GM21786 (cell line): Measurements from ENCODE around the gene MYLK.
"Not testable (repeated sequence)": the region's sequence is repeated elsewhere in the genome, so short reads cannot be mapped to it uniquely, and the experiment has no call there.

Experiments used
- ATAC-seq: cut with Tn5 transposase; IDR thresholded peaks from one replicate; pipeline ENCODE4 v1.9.1; 2021; ENCODE audit not compliant: unreplicated experiment

Gene MYLK

GRCh38 chr3:123884203-123884831, at the start of gene MYLK:
TSS of gene MYLK (minus strand) at chr3:123884332. CDS start at chr3:123793841, 90,491 bp downstream.
- ATAC-seq = peak; percentile 52

GRCh38 chr3:123930445-123930844, 46.3 kb upstream of the MYLK start:
- ATAC-seq = no peak

DNA sequence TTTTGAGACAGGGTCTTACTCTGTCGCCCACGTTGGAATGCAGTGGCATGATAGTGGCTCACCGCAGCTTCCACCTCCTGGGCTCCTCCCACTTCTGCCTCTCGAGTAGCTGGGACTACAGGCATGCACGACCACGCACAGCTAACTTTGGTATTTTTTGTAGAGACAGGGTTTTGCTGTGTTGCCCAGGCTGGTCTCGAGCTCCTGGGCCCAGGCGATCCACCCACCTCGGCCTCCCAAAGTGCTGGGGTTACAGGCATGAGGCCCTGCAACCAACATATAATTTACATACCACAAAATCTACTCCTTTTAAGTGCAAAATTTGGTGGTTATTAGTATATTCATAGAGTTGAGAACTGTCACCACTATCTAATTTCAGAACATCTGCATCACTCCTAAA, 45.2 kb upstream of the MYLK start:
- no peak for ATAC-seq

DNA sequence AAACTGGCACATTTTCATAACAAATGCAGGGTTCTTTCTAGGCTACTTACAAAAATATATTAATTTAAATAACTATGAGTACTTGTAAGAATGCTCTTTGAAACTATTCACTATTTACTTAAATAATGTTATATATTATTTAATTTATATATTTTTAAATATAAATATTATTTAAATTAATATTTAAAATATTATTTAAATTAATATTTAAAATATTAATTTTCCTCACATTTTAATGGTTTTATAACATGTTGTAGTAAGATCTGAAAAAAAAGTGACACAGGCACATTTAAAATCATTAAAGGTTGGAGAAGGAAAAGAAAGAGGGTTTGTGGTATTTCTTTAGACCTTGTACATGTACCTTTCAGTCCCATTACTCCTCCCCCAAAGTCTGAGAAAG, 42.3 kb upstream of the MYLK start:
- no peak for ATAC-seq

GRCh38 chr3:123920868-123921267, 36.7 kb upstream of the MYLK start:
- no peak for ATAC-seq

DNA sequence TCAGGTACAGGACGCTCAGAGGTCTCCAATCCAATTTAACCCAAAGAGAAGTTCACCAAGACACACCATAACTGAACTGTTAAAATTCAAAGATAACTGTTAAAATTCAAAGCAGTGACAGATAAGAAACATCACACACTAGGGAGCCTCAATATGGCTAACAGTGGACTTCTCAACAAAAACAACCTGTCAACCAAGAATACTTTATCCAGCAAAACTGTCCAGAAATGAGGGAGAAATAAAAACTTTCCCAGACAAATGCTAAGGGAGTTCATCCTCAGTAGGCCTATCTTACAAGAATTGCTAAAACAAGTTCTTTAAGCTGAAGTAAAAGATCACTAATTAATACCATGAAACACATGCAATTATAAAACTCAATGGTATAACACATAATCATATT, 36.3 kb upstream of the MYLK start:
- no peak for ATAC-seq

- ATAC-seq = no peak
Measured at GRCh38 chr3:123919353-123919752, 35.2 kb upstream of the MYLK start.

GRCh38 chr3:123914829-123915228, 30.7 kb upstream of the MYLK start:
- no peak for ATAC-seq

DNA sequence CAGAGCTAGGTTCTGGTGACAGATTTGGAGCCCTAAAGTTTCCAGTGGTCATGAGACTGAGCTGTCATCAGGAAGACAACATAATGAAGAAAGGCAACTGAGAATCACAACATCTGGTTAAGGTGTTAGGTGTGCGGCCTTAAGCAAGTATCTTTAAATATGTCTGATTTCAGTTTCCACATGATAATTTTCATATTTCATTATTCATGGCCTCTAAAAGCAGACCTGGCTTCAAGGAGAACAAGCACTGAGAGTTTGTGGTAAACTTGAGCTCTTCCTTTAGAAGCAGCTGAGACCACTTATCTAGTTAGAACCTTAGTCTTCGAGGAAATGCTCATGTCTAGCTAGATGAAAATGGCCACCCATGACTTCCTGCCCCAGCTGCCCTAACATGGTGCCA, 25.7 kb upstream of the MYLK start:
- peak; percentile 50 for ATAC-seq

- no peak for ATAC-seq
Measured at GRCh38 chr3:123907720-123908119, 23.6 kb upstream of the MYLK start.

DNA sequence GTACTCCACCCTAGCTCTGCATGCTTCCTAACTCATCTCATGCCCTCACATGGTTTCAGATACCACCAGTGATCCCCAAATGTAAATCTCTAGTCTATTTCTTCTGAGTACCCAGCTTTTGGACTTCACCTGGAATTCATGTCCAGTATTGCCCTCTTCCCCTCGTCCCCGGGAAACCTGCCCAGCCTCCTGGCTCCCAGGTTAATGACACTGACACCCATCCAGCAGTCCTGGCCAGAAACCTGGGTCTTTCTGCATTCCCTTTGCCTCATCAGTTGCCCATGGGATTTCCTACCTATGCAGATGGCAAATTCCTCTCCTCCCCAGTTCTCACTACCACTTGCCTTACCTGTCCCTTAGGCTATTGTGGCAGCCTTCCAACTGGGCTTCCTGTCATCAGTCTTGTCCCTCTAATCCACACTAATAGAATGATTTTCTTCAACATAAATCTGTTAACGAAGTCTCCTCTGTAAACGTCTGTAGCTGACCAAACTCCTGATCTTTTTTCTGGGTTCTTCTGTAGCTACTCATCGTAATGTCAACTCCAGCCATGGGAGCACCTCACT, 15.3 kb upstream of the MYLK start:
- ATAC-seq = no peak

GRCh38 chr3:123893012-123893411, 8.9 kb upstream of the MYLK start:
- ATAC-seq = no peak

GRCh38 chr3:123892195-123892594, 8.1 kb upstream of the MYLK start:
- ATAC-seq = no peak

DNA sequence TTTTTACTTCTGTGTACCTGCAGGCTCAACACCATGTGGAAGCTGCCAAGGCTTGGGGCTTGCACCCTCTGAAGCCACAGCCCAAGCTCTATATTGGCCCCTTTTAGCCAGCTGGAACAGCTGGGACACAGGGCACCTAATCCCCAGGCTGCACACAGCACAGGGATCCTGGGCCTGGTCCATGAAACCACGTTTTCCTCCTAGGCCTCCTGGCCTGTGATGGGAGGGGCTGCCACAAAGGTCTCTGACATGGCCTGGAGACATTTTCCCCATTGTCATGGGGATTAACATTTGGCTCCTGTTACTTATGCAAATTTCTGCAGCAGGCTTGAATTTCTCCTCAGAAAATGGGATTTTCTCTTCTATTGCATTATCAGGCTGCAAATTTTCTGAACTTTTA, 6.9 kb upstream of the MYLK start:
- ATAC-seq = not testable (repeated sequence)

GRCh38 chr3:123890162-123890561, 6.0 kb upstream of the MYLK start:
- ATAC-seq = not testable (repeated sequence)

- ATAC-seq = no peak
Measured at GRCh38 chr3:123884993-123885392, 861 bp upstream of the MYLK start.

DNA sequence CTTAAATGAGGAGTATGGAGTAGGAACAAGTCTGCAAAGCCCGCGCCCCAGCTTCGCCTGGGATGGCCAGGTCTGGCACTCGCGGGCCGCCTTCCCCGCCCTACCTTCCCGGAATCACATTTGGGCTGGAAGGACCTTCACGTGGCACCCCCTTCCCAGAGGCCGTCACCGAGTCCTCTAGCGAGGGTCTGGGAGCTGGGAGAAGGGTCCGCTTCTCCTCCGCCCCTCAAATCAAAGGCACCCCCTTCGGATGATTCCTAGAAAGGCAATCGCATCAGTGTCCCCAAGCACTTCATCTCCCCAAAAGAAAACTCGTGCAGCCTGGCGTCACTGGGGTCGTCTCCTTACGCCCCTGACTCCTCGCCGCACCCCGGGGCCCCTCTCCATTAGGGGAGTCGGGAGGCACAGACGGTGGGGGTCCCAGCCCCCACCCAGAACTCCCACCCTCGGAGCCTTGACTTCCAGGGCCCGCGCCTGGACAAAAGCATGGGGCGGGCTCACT, 380 bp downstream of the MYLK start:
- no peak for ATAC-seq

- no peak for ATAC-seq
Measured at GRCh38 chr3:123883111-123883510, 1.0 kb downstream of the MYLK start.

DNA sequence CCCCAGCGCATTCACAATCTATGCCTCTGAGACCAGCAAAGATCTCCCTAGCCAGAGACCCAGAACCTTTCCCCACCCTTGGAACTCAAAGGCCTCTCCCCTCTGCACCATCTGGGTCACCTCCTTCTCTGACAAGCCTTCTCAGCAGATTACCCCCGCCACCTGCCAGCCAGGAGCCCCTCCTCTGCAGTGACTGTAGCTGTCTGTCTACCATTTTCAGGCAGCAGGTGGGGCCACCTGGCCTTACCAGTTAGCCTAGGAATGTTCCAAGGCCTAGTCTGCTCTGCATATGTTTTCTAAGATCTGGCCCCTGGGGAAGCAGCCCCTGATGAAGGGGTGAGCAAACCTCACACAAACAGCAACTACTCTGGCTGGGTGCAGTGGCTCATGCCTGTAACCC, 2.4 kb downstream of the MYLK start:
- no peak for ATAC-seq

DNA sequence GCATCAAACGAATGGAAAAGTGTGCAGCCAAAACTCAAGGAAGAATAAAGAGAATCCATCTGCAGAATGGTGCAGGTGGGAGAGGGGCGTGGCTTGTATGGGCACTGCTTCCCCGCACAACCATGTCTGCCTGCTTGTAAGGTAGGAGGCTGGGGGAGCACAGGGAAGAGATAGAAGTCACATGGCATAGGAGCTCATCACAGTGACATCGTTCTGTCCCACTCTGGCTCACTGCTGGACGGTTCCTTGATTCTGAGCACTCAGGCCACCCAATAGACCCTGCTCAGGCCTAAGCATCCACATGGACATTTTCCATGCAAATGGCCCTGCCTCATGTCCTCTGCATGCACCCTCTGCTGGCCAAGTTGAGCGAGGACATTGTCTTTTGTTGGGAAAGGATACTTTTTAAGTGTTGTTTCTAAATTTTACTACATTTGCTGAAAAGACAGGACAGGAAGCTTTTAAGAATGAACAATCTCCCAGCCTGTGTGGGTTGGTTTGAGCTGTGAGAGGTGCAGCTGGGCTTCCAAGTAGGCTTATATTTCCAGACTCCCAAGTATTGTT, 3.1 kb downstream of the MYLK start:
- ATAC-seq = no peak

DNA sequence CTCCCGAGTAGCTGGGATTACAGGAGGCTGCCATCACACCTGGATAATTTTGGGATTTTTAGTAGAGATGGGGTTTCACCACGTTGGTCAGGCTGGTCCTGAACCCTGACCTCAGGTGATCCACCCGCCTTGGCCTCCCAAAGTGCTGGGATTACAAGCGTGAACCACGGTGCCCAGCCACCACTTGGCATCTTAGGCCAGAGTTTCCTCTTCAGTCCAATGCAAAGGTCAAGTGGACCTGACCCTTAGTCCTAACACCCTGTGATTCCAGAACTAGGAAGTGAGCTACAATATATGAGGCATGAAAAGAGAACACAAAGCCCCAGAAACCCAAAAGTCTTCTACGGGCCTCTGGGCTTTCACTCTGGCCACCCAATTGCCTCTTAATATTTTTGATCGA, 5.3 kb downstream of the MYLK start:
- ATAC-seq = no peak

DNA sequence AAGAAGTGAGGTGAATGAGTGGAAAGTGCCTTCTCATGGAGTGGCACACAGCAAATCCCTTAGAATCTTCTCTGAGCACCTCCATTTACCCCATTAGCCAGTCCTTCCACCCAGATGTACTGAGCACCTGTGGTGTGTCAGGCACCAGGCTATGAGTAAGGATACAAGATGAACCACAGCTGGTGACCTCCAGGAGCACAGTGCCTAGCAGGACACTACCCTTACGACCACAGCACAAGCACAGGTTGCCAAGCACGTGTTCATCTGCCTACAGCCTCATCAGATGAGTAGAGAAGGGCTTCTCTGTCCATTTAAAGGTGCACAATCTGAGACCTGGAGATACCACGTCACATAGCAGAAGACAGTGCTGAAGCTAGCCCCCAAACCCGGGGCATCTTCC, 6.2 kb downstream of the MYLK start:
- no peak for ATAC-seq

DNA sequence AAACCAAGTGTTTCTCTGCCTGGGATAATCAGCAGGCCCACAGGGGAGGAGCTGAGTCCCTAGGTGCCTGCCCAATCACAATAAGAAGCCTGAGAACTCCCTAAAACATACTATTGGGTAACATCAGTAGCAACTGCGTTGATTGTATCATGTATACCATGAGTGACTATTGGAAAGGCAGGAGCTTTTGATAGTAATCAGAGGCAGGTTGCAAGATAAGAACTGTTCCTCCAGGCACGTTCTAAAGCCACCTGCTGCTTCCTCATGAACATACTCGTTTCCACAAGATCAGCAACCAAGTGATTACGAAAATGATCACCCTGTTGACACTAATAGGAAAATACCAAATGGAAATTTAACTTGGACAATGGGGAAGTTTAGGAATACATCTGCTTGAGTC, 6.7 kb downstream of the MYLK start:
- ATAC-seq = no peak
